Heart left ventricle (tissue), 16 donors: ENCODE data around the gene SRGAP3. TPM values are rescaled to one million over a fixed set of nuclear protein-coding genes. Genes with fewer than 3 reads are reported as not detected.
A peak's percentile ranks its signal among the peaks of the same experiment; 100 is the strongest.

Experiments used
- ATAC-seq, 4 donors: fragments of 200-7000 bp; cut with Tn5 transposase; one replicate each; pipeline ENCODE4 v1.9.1; 2020 to 2022; ENCODE audit warnings: moderate library complexity in 4 of 4, mild to moderate bottlenecking in 3 of 4, moderate number of reproducible peaks in 1 of 4
- DNase-seq, 5 donors: peaks; one replicate each; pipeline ENCODE4 v3.0.0-alpha.2; 2020
- H3K27ac ChIP-seq, 12 donors: fragments of 200-600 bp; sonication (generic) in 4 of 12; one replicate each; pipeline versions ENCODE4 v1.5.0 to v1.8.0; 2016 to 2022; ENCODE audit warnings: mild to moderate bottlenecking in 2 of 12
- H3K27me3 ChIP-seq, 9 donors: fragments of 200-600 bp; sonication (generic) in 2 of 9; one replicate each; pipeline versions ENCODE4 v1.5.1 to v1.8.0; 2016 to 2022; ENCODE audit warnings: mild to moderate bottlenecking in 3 of 9
- H3K36me3 ChIP-seq, 9 donors: fragments of 200-600 bp; sonication (generic) in 2 of 9; one replicate each; pipeline versions ENCODE4 v1.5.0 to v1.8.0; 2018 to 2022; ENCODE audit warnings: mild to moderate bottlenecking in 2 of 9
- H3K4me1 ChIP-seq, 12 donors: fragments of 200-600 bp; sonication (generic) in 4 of 12; one replicate each; pipeline versions ENCODE4 v1.5.0 to v1.8.0; 2016 to 2022; ENCODE audit warnings: mild to moderate bottlenecking in 3 of 12
- H3K4me3 ChIP-seq, 12 donors: fragments of 200-600 bp; sonication (generic) in 4 of 12; one replicate each; pipeline versions ENCODE4 v1.5.0 to v1.8.0; 2017 to 2022; ENCODE audit warnings: mild to moderate bottlenecking in 9 of 12, moderate library complexity in 4 of 12
- H3K9me3 ChIP-seq, 12 donors: fragments of 200-600 bp; sonication (generic) in 4 of 12; one replicate each; pipeline versions ENCODE4 v1.5.0 to v1.8.0; 2016 to 2022; ENCODE audit warnings: mild to moderate bottlenecking in 1 of 12
- POLR2A ChIP-seq, 2 donors: fragments of 450-650 bp; IDR thresholded peaks; one replicate each; pipeline ENCODE4 v1.6.1; 2017; ENCODE audit warnings: antibody characterized with exemption in 2 of 2, mild to moderate bottlenecking in 2 of 2, moderate library complexity in 2 of 2
- WGBS, 4 donors: extraction: QIAGEN DNeasy Blood & Tissue Kit in 2 of 4; methylation state at CpG; one replicate each; pipeline versions ENCODE4 v1.1.5 to v1.1.7; 2013 to 2018; 5-methylcytosine and 5-hydroxymethylcytosine counted together
- intact Hi-C, 10 donors: fragments of 100-400 bp; cut with DNase I; formaldehyde crosslinking; loops; one replicate each; pipeline versions ENCODE4 v1.11.1 to v1.14.2; 2022
- polyA plus RNA-seq, 2 donors: library from polyadenylated mRNA; stranded (reverse); fragments of 200-250 nt; gene quantifications; one replicate each; pipeline ENCODE4 v1.2.3, GENCODE V29; 2013
- total RNA-seq, 9 donors: library from RNA; depleted of rRNA in 2 of 9; stranded (reverse); fragments of >200 nt in 2 of 9; fragmentation: NEBNext Ultra II Directional in 3 of 9; extraction: Animal tissue kit (Norgen Biotek cat#: 25700) in 3 of 9; gene quantifications; one replicate each; pipeline versions ENCODE4 v1.1.0 to v1.2.4, GENCODE V29; 2016 to 2023
- TF ChIP-seq, protein P1 (sequence below), 12 donors: fragments of 200-600 bp; sonication (generic) in 4 of 12; IDR thresholded peaks; one replicate each; pipeline versions ENCODE4 v1.5.0 to v1.8.0; 2018 to 2022; ENCODE audit warnings: antibody characterized with exemption in 12 of 12, mild to moderate bottlenecking in 5 of 12
- donor health status: ischemic (EF 13 %, LVEDD 7.1; RV severe dilation, severe dysfunction).
- donor health status: healthy with polysubstance abuse.
- donor health status: DM: no; HTN: yes; CAD: no.
- donor health status: DM: no; HTN: no; CAD: no.
- donor health status: ischemic (EF 25% LVEDD 6.9; RV normal size, moderate dysfunction).
- donor health status: ischemic (EF 25% LVEDD 5.7; RV mildly dilated, moderate dysfunction).
- donor health status: healthy.
- donor health status: DM: yes; HTN: yes; CAD: no.
- donor health status: ischemic (EF 35%, LVEDD 5.7; RV mildly dilated, moderate dysfunction).
- donor health status: nonischemic (EF 11% LVEDD 7.7; RV severe dilation, severe dysfunction).
- donor health status: DM: yes; HTN: yes; CAD: no.
- donor health status: PGD.
- donor health status: ischemic (EF 29% LVEDD 5.4; RV normal size, mild dysfunction).
- donor health status: nonischemic (EF 23%, LVEDD 6.1; RV moderate dilation, normal function).

Gene SRGAP3
- total and polyA plus RNA-seq, 11 donors: 1.4 to 16.8 (median 9.0) TPM

GRCh38 chr3:9074079-9074478, 175.4 kb downstream of the SRGAP3 start:
- Histone ChIP-seq H3K4me3 (no peak overlapping the region), H3K27me3 (no peaks in the 10 kb centered on the region), H3K9me3 (no peaks in the 10 kb centered on the region), H3K36me3 (no peaks in the 10 kb centered on the region), H3K4me1 (peaks cover 0 to 21% (median 0%) of the 10 kb centered on the region in 12 donors), H3K27ac (peak overlapping the region in 1 of 12 donors; percentile 34)
- no peak for DNase-seq
- ATAC-seq: peak in 3 of 4 donors; percentile 47 to 71 (median 50)
- TF ChIP-seq POLR2A (IDR thresholded peaks at IDR 0.05): no peak
- TF ChIP-seq, protein P1, sequence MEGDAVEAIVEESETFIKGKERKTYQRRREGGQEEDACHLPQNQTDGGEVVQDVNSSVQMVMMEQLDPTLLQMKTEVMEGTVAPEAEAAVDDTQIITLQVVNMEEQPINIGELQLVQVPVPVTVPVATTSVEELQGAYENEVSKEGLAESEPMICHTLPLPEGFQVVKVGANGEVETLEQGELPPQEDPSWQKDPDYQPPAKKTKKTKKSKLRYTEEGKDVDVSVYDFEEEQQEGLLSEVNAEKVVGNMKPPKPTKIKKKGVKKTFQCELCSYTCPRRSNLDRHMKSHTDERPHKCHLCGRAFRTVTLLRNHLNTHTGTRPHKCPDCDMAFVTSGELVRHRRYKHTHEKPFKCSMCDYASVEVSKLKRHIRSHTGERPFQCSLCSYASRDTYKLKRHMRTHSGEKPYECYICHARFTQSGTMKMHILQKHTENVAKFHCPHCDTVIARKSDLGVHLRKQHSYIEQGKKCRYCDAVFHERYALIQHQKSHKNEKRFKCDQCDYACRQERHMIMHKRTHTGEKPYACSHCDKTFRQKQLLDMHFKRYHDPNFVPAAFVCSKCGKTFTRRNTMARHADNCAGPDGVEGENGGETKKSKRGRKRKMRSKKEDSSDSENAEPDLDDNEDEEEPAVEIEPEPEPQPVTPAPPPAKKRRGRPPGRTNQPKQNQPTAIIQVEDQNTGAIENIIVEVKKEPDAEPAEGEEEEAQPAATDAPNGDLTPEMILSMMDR (IDR thresholded peaks at IDR 0.05): no peak
- 60 to 80% (median 70%) methylated on average over 5 of the region's 5 CpGs for WGBS, 4 donors
- intact Hi-C loops: loop anchor here in 2 of 10 donors (2.0 to 10.0 kb wide), 3 partner anchors 171 to 229 kb away; partner anchors contain the start of gene SRGAP3 (in 2 of the 2)

DNA sequence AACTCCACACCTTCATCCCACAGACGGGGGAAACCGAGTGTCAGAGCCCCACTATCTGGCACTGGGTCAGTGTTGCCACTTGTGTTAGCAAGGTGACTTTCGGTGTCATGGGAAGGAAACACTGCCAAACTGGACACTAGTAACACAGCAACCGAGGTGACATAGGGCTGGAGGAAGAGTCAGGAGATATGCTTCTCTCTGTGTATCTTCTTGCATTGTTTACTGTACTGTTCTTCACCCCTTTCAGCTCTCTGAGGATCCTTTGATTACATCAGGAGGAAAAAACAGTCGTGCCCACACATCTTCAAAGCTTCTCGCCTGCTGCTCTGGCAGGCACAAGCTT, 176.8 kb downstream of the SRGAP3 start:
- H3K36me3 ChIP-seq: no peaks in the 10 kb centered on the region
- intact Hi-C loops: loop anchor here in 2 of 10 donors (5.0 to 10.0 kb wide), 2 partner anchors 172 to 175 kb away; partner anchors contain the start of gene SRGAP3 (in 2 of the 2)
- H3K4me1 ChIP-seq: peaks cover 0 to 32% (median 5%) of the 10 kb centered on the region in 12 donors
- H3K9me3 ChIP-seq: no peaks in the 10 kb centered on the region
- ATAC-seq: peak; percentile 76 to 88 (median 80)
- no peaks in the 10 kb centered on the region for H3K27me3 ChIP-seq
- H3K27ac ChIP-seq: peak overlapping the region in 5 of 12 donors; percentile 0 to 58 (median 51)
- TF ChIP-seq POLR2A (IDR thresholded peaks at IDR 0.05): no peak
- TF ChIP-seq, protein P1 (IDR thresholded peaks at IDR 0.05): no peak
- WGBS, 4 donors: 39 to 50% (median 44%) methylated on average over 6 of the region's 6 CpGs
- H3K4me3 ChIP-seq: no peak overlapping the region
- DNase-seq: peak in 4 of 5 donors; percentile 27 to 57 (median 40)

DNA sequence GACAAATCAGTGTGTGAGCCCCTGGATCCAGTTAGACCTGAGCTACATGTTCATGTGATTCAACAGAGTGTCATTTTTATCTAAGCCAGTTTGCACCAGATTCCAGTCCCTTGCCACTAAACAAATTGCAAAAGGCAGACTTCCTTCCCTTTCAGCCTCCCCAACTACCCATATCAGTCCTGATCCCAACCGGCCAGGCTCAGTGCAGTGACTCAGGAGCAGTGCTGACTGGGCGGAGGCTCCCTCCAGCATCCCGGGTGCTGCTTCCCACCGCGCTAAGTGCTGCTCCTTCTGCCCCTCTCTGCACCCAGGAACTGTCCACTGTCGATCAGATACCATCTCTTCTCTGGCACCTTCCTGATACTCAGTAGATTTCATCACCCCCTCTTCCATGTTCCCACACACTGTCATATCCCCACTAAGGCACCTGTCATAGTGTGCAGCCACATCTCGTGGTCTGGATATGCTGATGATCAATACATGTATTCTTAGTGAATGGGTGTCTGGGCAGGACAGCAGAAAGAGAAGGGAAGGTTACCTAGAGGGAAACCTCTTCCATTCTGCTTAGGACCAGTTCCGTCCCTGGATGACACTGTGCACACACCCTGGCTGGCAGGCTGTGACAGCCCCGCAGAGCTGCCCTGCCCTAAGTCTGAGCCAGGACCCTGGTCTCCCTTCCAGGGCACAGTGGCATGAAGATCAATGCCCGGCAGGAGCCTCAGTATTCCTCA, 177.3 kb downstream of the SRGAP3 start:
- Histone ChIP-seq H3K4me1 (peaks cover 0 to 38% (median 8%) of the 10 kb centered on the region in 12 donors), H3K27me3 (no peaks in the 10 kb centered on the region), H3K4me3 (no peak overlapping the region), H3K9me3 (no peaks in the 10 kb centered on the region), H3K36me3 (no peaks in the 10 kb centered on the region), H3K27ac (peak overlapping the region in 5 of 12 donors; percentile 0 to 58 (median 48))
- WGBS, 4 donors: 62 to 77% (median 71%) methylated on average over 10 of the region's 10 CpGs
- ATAC-seq (peak; percentile 3 to 63 (median 54)), DNase-seq (no peak)
- intact Hi-C loops: loop anchor here in 2 of 10 donors (2.0 to 10.0 kb wide), 3 partner anchors 173 to 229 kb away; partner anchors contain the start of gene SRGAP3 (in 2 of the 2)
- TF ChIP-seq, protein P1 (IDR thresholded peaks at IDR 0.05): no peak
- no peak for TF ChIP-seq POLR2A (IDR thresholded peaks at IDR 0.05)

DNA sequence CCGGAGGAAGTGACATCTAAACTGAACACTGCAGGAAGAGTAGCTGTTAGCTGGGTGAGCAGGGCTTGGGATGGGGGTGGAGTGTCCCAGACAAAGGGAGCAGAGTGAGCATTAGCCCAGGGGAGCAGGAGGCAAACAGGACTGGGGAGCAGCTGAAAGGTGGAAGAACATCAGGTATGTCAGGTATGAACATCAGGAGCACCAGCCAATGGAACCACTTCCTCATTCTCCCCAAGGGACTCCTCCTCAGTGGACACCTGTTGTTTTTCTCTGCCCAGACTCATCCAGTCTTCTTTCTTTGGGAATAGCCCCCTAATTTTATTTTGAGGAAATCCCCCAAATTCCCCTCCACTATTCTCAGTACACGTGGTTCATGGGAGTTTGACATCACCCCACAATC, 178.5 kb downstream of the SRGAP3 start:
- Histone ChIP-seq H3K36me3 (no peaks in the 10 kb centered on the region), H3K4me3 (no peak overlapping the region), H3K4me1 (peaks cover 0 to 39% (median 9%) of the 10 kb centered on the region in 12 donors), H3K27me3 (no peaks in the 10 kb centered on the region), H3K9me3 (no peaks in the 10 kb centered on the region), H3K27ac (no peak overlapping the region)
- WGBS, 4 donors: 89 to 96% (median 91%) methylated on average over 2 of the region's 2 CpGs
- ATAC-seq (no peak), DNase-seq (no peak)
- TF ChIP-seq POLR2A (IDR thresholded peaks at IDR 0.05): no peak
- TF ChIP-seq, protein P1 (IDR thresholded peaks at IDR 0.05): no peak
- intact Hi-C loops: loop anchor here in 2 of 10 donors (2.0 to 10.0 kb wide), 3 partner anchors 174 to 230 kb away; partner anchors contain the start of gene SRGAP3 (in 2 of the 2)
